Epidermal melanocyte (primary cell): ENCODE results near the gene TULP3.

Source experiments
- DNase-seq: peaks from one replicate; pipeline ENCODE4 v3.0.0; 2011; ENCODE audit warnings: low spot score; ENCODE audit not compliant: insufficient read length

The TULP3 gene

DNA sequence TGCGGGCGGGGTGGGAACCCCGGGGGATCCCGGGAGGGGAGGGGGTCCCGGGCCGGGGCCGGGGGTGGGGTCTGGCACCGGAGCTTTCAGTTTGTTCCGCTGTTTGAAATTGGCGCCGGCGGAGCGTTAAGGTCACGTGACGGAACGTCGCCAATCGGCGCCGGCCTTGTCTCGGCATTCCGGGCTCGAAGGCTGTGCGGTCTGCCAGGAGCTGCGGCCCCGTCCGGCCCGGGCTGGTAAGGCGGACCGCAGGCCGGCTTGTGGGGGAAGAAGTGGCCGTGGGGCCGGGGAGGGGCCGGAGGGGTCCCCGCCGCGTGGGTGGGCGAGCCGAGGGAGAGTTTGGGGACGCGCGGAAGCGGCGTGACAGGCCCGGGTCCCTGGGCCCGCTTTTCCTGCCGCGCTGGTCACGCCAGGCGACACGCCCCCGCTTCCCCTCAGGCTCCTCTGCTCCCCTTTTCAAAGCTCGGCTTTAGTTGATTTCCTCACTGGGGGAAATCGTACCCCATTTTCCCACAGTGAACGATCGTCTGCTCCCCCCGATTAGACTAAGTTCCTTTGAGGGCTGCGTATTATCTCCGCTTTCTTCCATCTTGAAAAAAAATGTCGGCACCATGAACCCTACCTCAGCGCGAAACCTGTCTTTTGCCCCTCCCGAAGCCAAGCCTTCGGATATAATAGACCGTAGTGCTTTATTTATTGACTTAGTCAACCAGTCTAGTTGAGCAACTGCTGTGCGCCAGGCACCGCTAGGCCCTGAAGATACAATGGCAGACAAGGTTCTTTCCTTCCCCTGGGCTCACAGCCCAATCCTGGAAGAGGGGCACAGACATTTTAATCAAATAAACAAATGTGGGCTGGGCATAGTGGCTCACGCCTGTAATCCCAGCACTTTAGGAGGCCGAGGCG is 13.4 kb upstream of the TULP3 start, which contains the start of the genes FOXM1 and RHNO1:
Gene FOXM1 (minus strand): TSS at position 128 of the 906 bp plus-strand sequence. CDS start 2,696 bp downstream, outside the sequence.
Gene RHNO1 (plus strand): TSS at position 177 of the 906 bp plus-strand sequence. CDS start 8,144 bp downstream, outside the sequence.
- DNase-seq = peak; percentile 98

DNA sequence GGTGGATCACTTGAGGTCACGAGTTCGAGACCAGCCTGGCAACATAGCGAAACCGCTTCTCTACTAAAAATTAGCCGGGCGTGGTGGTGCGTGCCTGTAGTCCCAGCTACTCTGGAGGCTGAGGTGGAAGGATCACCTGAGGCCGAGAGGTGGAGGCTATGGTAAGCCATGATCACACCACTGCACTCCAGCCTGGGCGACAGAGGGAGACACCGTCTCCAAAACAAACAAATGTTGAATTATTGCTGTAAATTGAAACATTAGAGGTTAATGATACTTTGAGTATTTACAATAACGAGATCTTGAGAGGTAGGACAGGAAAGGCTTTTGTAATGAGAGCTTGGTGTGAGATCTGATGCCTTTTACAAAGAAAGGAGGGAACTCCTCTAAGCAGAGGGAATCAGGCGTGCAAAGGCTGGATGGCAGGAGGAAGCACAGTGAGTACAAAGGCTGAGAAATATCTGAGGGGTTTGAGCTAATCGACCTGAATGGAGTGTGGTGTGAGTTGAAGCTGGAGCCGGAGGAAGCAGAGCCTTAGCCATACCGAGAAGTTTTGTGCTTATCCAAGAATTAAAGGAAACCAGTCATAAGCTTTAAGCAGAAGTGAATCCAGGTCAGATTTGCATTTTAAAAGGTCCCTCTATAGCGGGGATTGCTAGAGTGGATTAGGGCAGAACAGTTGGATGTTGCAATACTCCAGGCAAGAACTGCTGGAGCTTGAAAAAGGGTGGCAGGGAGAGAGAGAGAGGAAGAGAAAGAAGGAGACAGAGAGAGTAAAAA is 12.5 kb upstream of the TULP3 start:
- no peak for DNase-seq

- DNase-seq = no peak
Measured at GRCh38 chr12:2879853-2880252, 10.8 kb upstream of the TULP3 start.

DNA sequence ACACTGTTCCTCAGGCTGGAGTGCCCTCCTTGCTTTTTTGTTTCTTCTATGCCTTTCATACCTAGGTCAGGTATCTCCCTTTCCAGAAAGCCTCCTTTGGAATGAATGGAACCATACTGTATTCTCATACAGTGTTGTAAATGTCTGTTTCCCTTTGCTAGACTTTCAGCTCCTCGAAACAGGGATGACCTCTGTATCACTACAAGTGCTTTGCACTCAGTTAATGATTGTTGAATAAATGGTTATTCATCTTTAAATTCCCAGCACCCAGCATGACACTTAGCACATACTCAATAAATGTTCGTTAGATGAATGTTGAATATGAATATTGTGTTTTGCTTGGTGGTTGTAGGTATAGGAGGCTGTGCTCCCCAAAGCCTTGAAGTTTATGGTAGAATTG is 5.9 kb upstream of the TULP3 start:
- no peak for DNase-seq

DNA sequence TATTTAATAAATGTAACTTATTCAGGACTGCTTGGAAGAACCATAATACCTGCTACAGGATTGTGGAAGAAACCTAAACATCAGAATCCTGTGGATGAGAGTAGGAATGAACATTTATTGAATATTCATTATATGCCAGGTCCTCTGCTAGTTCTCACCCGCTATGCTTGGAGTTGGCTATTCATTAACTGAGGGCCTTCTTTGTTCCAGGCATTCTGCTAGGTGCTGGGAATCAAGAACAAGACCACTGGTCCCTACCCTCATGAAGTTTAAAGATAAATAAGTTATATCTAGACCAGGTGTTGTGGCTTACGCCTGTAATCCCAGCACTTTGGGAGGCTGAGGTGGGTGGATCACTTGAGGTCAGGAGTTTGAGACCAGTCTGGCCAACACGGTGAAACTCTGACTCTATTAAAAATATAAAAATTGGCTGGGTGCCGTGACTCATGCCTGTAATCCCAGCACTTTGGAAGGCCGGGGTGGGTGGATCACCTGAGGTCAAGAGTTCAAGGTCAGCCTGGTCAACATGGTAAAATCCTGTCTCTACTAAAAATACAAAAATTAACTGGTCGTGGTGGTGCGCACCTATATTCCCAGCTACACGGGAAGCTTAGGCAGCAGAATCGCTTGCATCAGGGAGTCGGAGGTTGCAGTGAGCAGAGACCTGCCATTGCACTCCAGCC is 3.8 kb upstream of the TULP3 start:
- no peak for DNase-seq

- DNase-seq = no peak
Measured at GRCh38 chr12:2890001-2890387, 697 bp upstream of the TULP3 start.

DNA sequence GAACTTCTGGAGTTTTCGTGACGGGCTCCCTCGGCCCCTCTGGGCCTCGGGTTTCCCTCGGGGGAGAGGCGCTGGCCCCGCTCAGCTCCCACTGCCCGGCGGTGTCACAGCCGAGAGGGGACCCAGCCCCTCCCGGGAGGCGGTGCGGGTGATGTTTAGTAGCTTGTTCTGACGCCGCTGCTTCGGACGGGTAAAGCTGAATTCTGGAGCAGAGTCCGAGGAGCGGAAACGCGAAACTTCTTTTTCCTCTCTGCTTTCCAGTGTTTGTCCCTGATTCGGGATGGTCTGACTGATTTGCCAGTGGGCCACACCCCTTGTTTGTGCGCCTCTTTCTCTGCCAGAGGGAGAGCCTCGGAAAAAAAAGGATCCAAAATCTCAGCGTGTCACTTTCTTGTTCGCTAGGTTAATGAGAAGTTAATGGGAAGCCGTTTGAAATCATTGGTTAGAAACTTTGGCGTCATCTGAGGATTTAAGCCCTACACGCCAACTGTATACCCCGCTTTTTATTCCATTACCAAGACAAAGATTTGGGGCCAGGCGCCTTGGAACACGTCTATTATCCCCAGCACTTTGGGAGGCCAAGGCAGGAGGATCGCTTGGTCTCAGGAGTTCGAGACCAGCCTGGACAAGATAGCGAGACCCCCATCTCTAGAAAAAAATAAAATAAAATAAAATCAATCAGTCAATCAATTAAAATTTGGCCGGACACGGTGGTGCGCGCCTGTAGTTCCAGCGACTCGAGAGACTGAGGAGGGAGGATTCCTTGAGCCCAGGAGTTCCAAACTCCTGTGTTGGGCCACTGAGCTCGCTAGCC is 756 bp downstream of the TULP3 start:
- no peak for DNase-seq

GRCh38 chr12:2892246-2892645 is 1.6 kb downstream of the TULP3 start:
- DNase-seq = no peak

DNA sequence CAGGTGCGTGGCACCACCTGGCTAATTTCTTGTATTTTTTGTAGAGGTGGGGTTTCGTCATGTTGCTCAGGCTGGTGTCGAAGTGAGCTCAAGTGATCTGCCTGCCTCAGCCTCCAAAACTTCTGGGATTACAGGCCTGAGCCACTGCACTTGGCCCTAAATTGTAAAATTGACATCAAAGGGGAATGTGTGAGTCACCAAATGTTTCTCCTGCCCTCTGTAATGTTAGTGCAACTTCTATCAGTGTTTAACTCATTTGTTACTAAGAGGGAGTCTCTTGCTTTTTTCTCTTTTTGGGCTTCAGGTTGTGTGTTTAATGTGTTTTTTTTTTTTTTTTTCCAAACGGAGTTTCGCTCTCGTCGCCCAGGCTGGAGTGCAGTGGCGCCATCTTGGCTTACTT is 2.3 kb downstream of the TULP3 start:
- no peak for DNase-seq

- DNase-seq = peak; percentile 60
Measured at GRCh38 chr12:2895051-2895451, 4.4 kb downstream of the TULP3 start.

GRCh38 chr12:2895511-2895910 is 4.8 kb downstream of the TULP3 start:
- no peak for DNase-seq

GRCh38 chr12:2897418-2897817 is 6.7 kb downstream of the TULP3 start:
- no peak for DNase-seq

- no peak for DNase-seq
Measured at GRCh38 chr12:2900642-2901041, 10.0 kb downstream of the TULP3 start.

DNA sequence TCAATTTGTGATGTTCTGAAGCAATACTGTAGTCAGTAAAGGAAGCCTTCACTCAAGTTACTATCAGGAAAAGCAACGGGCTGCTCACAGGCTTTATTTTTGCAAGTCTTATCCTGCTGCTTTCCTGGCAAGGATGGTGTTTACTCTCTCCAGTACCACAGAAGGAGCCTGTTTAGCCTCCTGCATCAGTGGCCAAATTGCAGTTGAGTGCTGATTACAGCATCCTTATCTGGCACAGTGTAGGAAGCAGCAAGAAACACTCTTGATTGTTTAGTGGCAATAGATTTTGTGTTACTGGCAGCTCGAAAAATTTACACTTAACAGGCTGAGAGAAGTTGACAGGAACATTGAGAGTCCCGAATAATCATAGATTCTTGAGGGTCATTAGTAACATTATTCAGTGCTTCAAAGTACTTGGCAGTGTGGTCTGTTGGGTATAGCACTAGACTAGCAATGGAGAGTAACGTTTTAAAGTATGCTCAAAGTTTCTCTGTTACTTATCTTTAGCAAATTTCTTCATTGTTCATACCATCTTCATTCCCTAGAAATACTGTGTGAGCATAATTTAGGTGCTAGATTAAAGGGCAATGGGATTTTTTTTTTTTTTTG is 11.7 kb downstream of the TULP3 start:
- no peak for DNase-seq

GRCh38 chr12:2904260-2904659 is 13.6 kb downstream of the TULP3 start:
- DNase-seq = no peak

- no peak for DNase-seq
Measured at GRCh38 chr12:2912216-2912575, 21.5 kb downstream of the TULP3 start.

DNA sequence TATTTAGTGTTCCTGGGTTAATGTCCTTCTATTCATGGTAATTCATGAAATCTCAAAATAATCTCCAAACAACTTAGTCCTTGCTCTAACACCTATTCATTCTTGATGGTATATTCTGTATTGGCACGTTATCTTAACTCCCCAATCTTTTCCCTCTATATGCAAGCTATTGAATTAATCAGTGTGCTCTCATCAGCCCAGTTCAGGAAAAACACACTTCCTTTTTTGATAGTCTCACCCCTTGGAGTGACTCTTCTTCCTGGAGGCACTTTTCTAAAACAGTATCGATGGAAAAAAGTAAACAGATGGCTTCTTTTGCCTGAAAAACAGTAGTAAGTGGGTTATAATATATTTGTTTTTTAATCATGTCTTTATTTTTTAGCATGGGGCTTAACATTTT is 28.6 kb downstream of the TULP3 start:
- no peak for DNase-seq

DNA sequence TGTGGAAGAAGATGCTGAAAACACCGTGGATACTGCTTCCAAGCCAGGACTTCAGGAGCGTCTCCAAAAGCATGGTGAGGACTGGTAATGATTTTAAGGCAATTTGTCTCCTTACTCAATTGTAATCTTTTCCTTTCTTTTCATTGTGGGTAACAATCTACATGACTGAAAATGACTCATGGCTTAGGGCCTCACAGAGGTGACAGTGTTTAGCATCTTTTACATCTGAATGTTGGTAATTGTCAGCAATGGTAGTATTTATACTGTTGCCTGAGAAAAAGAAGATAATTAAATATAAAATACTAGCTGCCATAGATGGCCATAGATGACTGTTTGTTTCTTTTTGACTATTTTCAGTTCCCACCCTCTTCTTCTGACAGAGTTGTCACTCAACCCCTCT is 31.6 kb downstream of the TULP3 start:
- DNase-seq = no peak

DNA sequence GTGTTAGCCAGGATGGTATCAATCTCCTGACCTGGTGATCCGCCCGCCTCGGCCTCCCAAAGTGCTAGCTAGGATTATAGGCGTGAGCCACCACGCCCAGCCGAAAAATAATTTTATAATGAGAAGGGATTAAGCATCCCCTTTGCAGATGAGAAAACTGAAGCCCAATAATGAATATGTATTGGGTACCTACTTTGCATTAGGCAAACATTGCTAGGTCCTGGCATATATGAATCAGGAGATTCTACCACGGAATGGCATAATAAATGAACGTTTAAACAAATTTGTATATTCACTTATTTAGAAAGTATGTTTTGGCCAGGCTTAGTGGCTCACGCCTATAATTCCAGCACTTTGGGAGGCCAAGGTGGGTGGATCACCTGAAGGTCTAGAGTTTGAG is 32.4 kb downstream of the TULP3 start:
- no peak for DNase-seq

- no peak for DNase-seq
Measured at GRCh38 chr12:2924019-2924418, 33.3 kb downstream of the TULP3 start.
